Activated T-helper 1 cell treated with anti-CD3 and anti-CD28 coated beads, Interleukin-12 subunit alpha, Interleukin-12 subunit beta, Interleukin-2, Interleukin-4 antibody, amounts not matched to agents 30 ng/mL and 10 ng/mL and 1 ng/mL, durations not matched to agents 14 hours and 24 hours and 36 hours (primary cell): Measurements from ENCODE around the gene GINS2. TPM values are rescaled to one million over a fixed set of nuclear protein-coding genes. Genes with fewer than 3 reads are reported as not detected.

Source experiments
- DNase-seq: peaks from one replicate; pipeline ENCODE4 v3.0.0; 2021; ENCODE audit warnings: low spot score
- H3K27ac Mint-ChIP-seq: one replicate; pipeline ENCODE4 v1.8.0; 2021; ENCODE audit warnings: mild to moderate bottlenecking, mixed read lengths
- H3K27me3 Mint-ChIP-seq: one replicate; pipeline ENCODE4 v1.8.0; 2022; ENCODE audit warnings: mild to moderate bottlenecking, moderate library complexity, mixed read lengths; ENCODE audit not compliant: insufficient read depth
- H3K36me3 Mint-ChIP-seq: one replicate; pipeline ENCODE4 v1.8.0; 2021; ENCODE audit warnings: low read depth, mixed read lengths
- H3K4me1 Mint-ChIP-seq: one replicate; pipeline ENCODE4 v1.8.0; 2021; ENCODE audit warnings: low read depth, mixed read lengths
- H3K4me3 Mint-ChIP-seq: one replicate; pipeline ENCODE4 v1.8.0; 2021; ENCODE audit warnings: mild to moderate bottlenecking, moderate library complexity, mixed read lengths
- H3K9me3 Mint-ChIP-seq: one replicate; pipeline ENCODE4 v1.8.0; 2021; ENCODE audit warnings: mixed read lengths
- intact Hi-C: fragments of 100-400 bp; cut with micrococcal nuclease; formaldehyde crosslinking; loops from one replicate; pipeline ENCODE4 v1.15.1; 2024
- total RNA-seq: library from RNA; stranded (reverse); gene quantifications from 2 replicates; pipeline ENCODE4 v1.2.3, GENCODE V29; 2022

Gene GINS2
- total RNA-seq, 1 donor from 2014 or later, result 87.2 TPM

- intact Hi-C loops, result no loop called here
- Mint-ChIP-seq H3K36me3 (peaks cover 6% of the 10 kb centered on the region), H3K4me1 (no peaks in the 10 kb centered on the region), H3K27ac (no peak overlapping the region), H3K4me3 (no peak overlapping the region), H3K27me3 (no peaks in the 10 kb centered on the region), H3K9me3 (peaks cover 17% of the 10 kb centered on the region)
- no peak for DNase-seq
Measured at GRCh38 chr16:85632709-85633437, 55.9 kb downstream of the GINS2 start.

GRCh38 chr16:85631802-85632393, 56.9 kb downstream of the GINS2 start:
- Mint-ChIP-seq H3K4me1 (no peaks in the 10 kb centered on the region), H3K27ac (no peak overlapping the region), H3K27me3 (no peaks in the 10 kb centered on the region), H3K4me3 (no peak overlapping the region), H3K36me3 (peaks cover 6% of the 10 kb centered on the region), H3K9me3 (peaks cover 17% of the 10 kb centered on the region)
- DNase-seq, result no peak
- intact Hi-C loops, result no loop called here

- no peaks in the 10 kb centered on the region for H3K27me3 Mint-ChIP-seq
- H3K27ac Mint-ChIP-seq, result no peak overlapping the region
- H3K9me3 Mint-ChIP-seq, result peaks cover 17% of the 10 kb centered on the region
- H3K4me1 Mint-ChIP-seq, result no peaks in the 10 kb centered on the region
- H3K4me3 Mint-ChIP-seq, result no peak overlapping the region
- intact Hi-C loops, result no loop called here
- no peak for DNase-seq
- H3K36me3 Mint-ChIP-seq, result peaks cover 6% of the 10 kb centered on the region
Measured at GRCh38 chr16:85631230-85631629, 57.5 kb downstream of the GINS2 start.

GRCh38 chr16:85629853-85630252, 58.9 kb downstream of the GINS2 start:
- no peak for DNase-seq
- intact Hi-C loops, result no loop called here
- Mint-ChIP-seq H3K36me3 (peaks cover 6% of the 10 kb centered on the region), H3K9me3 (peaks cover 17% of the 10 kb centered on the region), H3K4me1 (no peaks in the 10 kb centered on the region), H3K27me3 (no peaks in the 10 kb centered on the region), H3K4me3 (no peak overlapping the region), H3K27ac (no peak overlapping the region)

GRCh38 chr16:85629326-85629725, 59.4 kb downstream of the GINS2 start:
- peaks cover 17% of the 10 kb centered on the region for H3K9me3 Mint-ChIP-seq
- H3K36me3 Mint-ChIP-seq, result peaks cover 6% of the 10 kb centered on the region
- no peak overlapping the region for H3K4me3 Mint-ChIP-seq
- H3K27me3 Mint-ChIP-seq, result no peaks in the 10 kb centered on the region
- no peak for DNase-seq
- H3K4me1 Mint-ChIP-seq, result no peaks in the 10 kb centered on the region
- no peak overlapping the region for H3K27ac Mint-ChIP-seq
- intact Hi-C loops, result no loop called here

GRCh38 chr16:85628645-85629044, 60.1 kb downstream of the GINS2 start:
- peaks cover 17% of the 10 kb centered on the region for H3K9me3 Mint-ChIP-seq

GRCh38 chr16:85628265-85628556, 60.5 kb downstream of the GINS2 start:
- Mint-ChIP-seq H3K27ac (no peak overlapping the region), H3K4me3 (no peak overlapping the region), H3K9me3 (peaks cover 17% of the 10 kb centered on the region), H3K36me3 (peaks cover 6% of the 10 kb centered on the region), H3K4me1 (no peaks in the 10 kb centered on the region), H3K27me3 (no peaks in the 10 kb centered on the region)
- DNase-seq, result no peak
- intact Hi-C loops, result no loop called here

More at GRCh38 chr16:85628645-85629044, 60.1 kb downstream of the GINS2 start:
- Mint-ChIP-seq H3K27me3 (no peaks in the 10 kb centered on the region), H3K4me3 (no peak overlapping the region), H3K27ac (no peak overlapping the region), H3K4me1 (no peaks in the 10 kb centered on the region), H3K36me3 (peaks cover 6% of the 10 kb centered on the region)
- intact Hi-C loops, result no loop called here
- no peak for DNase-seq

- Mint-ChIP-seq H3K27ac (no peak overlapping the region), H3K27me3 (peaks cover under 1% of the 10 kb centered on the region), H3K9me3 (peaks cover 17% of the 10 kb centered on the region), H3K36me3 (peaks cover 6% of the 10 kb centered on the region), H3K4me3 (no peak overlapping the region), H3K4me1 (no peaks in the 10 kb centered on the region)
- intact Hi-C loops, result no loop called here
- DNase-seq, result no peak
Measured at GRCh38 chr16:85627526-85628264, 61.1 kb downstream of the GINS2 start.

GRCh38 chr16:85627089-85627488, 61.7 kb downstream of the GINS2 start:
- H3K4me1 Mint-ChIP-seq, result no peaks in the 10 kb centered on the region
- H3K27me3 Mint-ChIP-seq, result peaks cover 1% of the 10 kb centered on the region
- H3K4me3 Mint-ChIP-seq, result no peak overlapping the region
- H3K9me3 Mint-ChIP-seq, result peaks cover 17% of the 10 kb centered on the region
- intact Hi-C loops, result no loop called here
- peaks cover 6% of the 10 kb centered on the region for H3K36me3 Mint-ChIP-seq
- no peak for DNase-seq
- H3K27ac Mint-ChIP-seq, result no peak overlapping the region

Other genes with a start within 250 kb of the GINS2 start
- gene GSE1, start 75.6 kb downstream of the GINS2 start, total RNA-seq, result 35.2 and 35.3 TPM in 2 replicates
- 0.17 TPM in 1 of 2 replicates, not detected in the other for gene C16orf74, start 62.1 kb upstream of the GINS2 start, total RNA-seq
- 49.5 and 51.1 TPM in 2 replicates for gene EMC8, start 110.6 kb upstream of the GINS2 start, total RNA-seq
- 544 and 558 TPM in 2 replicates for gene COX4I1, start 110.7 kb upstream of the GINS2 start, total RNA-seq
- 158 and 166 TPM in 2 replicates for gene IRF8, start 210.2 kb upstream of the GINS2 start, total RNA-seq